SK-N-SH (cell line): ENCODE data around the gene KANK4. TPM values are rescaled to one million over a fixed set of nuclear protein-coding genes. Genes with fewer than 3 reads are reported as not detected.

Experiments used
- CTCF ChIA-PET: fragments of 300-600, 350-600 bp; formaldehyde crosslinking; extraction: SDS; loops from one replicate; lab custom pipeline; 2021; lab: Yijun Ruan, JAX
- POLR2A ChIA-PET: fragments of 350-600 bp; sonication (Branson Sonifier 250); formaldehyde crosslinking; extraction: SDS; loops from one replicate; lab custom pipeline; 2020; ENCODE audit warnings: antibody characterized with exemption, inconsistent platforms; lab: Yijun Ruan, JAX
- DNase-seq: peaks from one replicate; pipeline ENCODE4 v3.0.0; 2012
- H2AFZ ChIP-seq: fragments of 200-600 bp; sonication (generic); 2 replicates; pipeline ENCODE4 v1.8.1; 2016; ENCODE audit warnings: antibody characterized with exemption, mild to moderate bottlenecking, low read depth
- H3F3A ChIP-seq: fragments of 200-600 bp; sonication (generic); replicated peaks from 2 replicates; pipeline ENCODE3; 2016; ENCODE audit warnings: antibody characterized with exemption, mild to moderate bottlenecking; ENCODE audit not compliant: insufficient read depth
- H3K27ac ChIP-seq, 2 experiments: fragments of 200-500 bp in 1 of 2; fragments of 200-600 bp in 1 of 2; sonication (Bioruptor generic) in 1 of 2; sonication (generic), shearing (Covaris generic) in 1 of 2; 2 replicates each; pipeline versions ENCODE4 v1.5.1 to v1.6.1; 2014 to 2016; ENCODE audit warnings: low read depth in 2 of 2, inconsistent platforms in 1 of 2, low read length in 1 of 2, mild to moderate bottlenecking in 1 of 2, mixed read lengths in 1 of 2
- H3K27me3 ChIP-seq: fragments of 200-600 bp; sonication (generic), shearing (Covaris generic); 2 replicates; pipeline ENCODE4 v1.6.1; 2016; ENCODE audit warnings: mixed run types; ENCODE audit not compliant: insufficient read depth
- H3K36me3 ChIP-seq, 2 experiments: fragments of 200-500 bp in 1 of 2; fragments of 200-600 bp in 1 of 2; sonication (Bioruptor generic) in 1 of 2; sonication (generic) in 1 of 2; replicated peaks in 1 of 2; 2 replicates each; pipeline versions ENCODE3 to v1.5.1; 2014 to 2016; ENCODE audit warnings: low read length in 1 of 2, mild to moderate bottlenecking in 1 of 2; ENCODE audit not compliant: insufficient read depth in 2 of 2, control insufficient read depth in 1 of 2
- H3K4me1 ChIP-seq, 2 experiments: fragments of 200-500 bp in 1 of 2; fragments of 200-600 bp in 1 of 2; sonication (Bioruptor generic) in 1 of 2; sonication (generic), shearing (Covaris generic) in 1 of 2; 2 replicates each; pipeline versions ENCODE4 v1.5.1 to v1.6.1; 2014 to 2016; ENCODE audit warnings: low read depth in 1 of 2, low read length in 1 of 2, mixed run types in 1 of 2; ENCODE audit not compliant: insufficient read depth in 2 of 2, control insufficient read depth in 1 of 2
- H3K4me2 ChIP-seq: fragments of 200-600 bp; sonication (generic), shearing (Covaris generic); 2 replicates; pipeline ENCODE4 v1.6.1; 2017; ENCODE audit warnings: mixed run types
- H3K4me3 ChIP-seq, 2 experiments: fragments of 200-500 bp in 1 of 2; fragments of 200-600 bp in 1 of 2; sonication (Bioruptor generic) in 1 of 2; sonication (generic), shearing (Covaris generic) in 1 of 2; 2 replicates each; pipeline versions ENCODE4 v1.5.1 to v1.8.1; 2014 to 2016; ENCODE audit warnings: low read depth in 2 of 2, inconsistent platforms in 1 of 2, low read length in 1 of 2, mild to moderate bottlenecking in 1 of 2, mixed read lengths in 1 of 2, moderate library complexity in 1 of 2
- H3K79me2 ChIP-seq: fragments of 200-600 bp; sonication (generic); 2 replicates; pipeline ENCODE4 v1.8.1; 2017; ENCODE audit warnings: mild to moderate bottlenecking; ENCODE audit not compliant: insufficient read depth
- H3K9ac ChIP-seq: fragments of 200-600 bp; sonication (generic); 2 replicates; pipeline ENCODE4 v1.6.1; 2017; ENCODE audit warnings: mixed run types
- H3K9me2 ChIP-seq: fragments of 200-600 bp; sonication (generic); 2 replicates; pipeline ENCODE4 v1.6.1; 2017; ENCODE audit warnings: mixed run types
- H3K9me3 ChIP-seq: fragments of 200-600 bp; sonication (generic); 2 replicates; pipeline ENCODE4 v1.6.1; 2017; ENCODE audit warnings: mixed run types, mild to moderate bottlenecking, moderate library complexity
- H4K20me1 ChIP-seq: fragments of 200-600 bp; sonication (generic); 2 replicates; pipeline ENCODE4 v1.6.1; 2017; ENCODE audit warnings: mild to moderate bottlenecking, mixed run types; ENCODE audit not compliant: insufficient read depth
- EP300 ChIP-seq, 2 experiments: IDR thresholded peaks; 2 replicates each; pipeline versions ENCODE4 v1.4.0 to v1.6.1; 2012; ENCODE audit warnings: borderline replicate concordance in 1 of 2, low read depth in 1 of 2, low read length in 1 of 2
- EZH2phosphoT487 ChIP-seq: fragments of 200-600 bp; sonication (generic); IDR thresholded peaks from 2 replicates; pipeline ENCODE4 v1.6.1; 2017; ENCODE audit warnings: low read depth, mixed run types, mild to moderate bottlenecking, antibody characterized with exemption, moderate library complexity, borderline replicate concordance
- FOSL2 ChIP-seq: IDR thresholded peaks from 2 replicates; pipeline ENCODE4 v1.4.0; 2012; ENCODE audit warnings: low read depth, mild to moderate bottlenecking, moderate library complexity, borderline replicate concordance
- FOXJ3 ChIP-seq: sonication (generic); formaldehyde crosslinking; IDR thresholded peaks from 2 replicates; pipeline ENCODE4 v1.5.1; 2020; ENCODE audit warnings: mild to moderate bottlenecking, missing genetic modification reagents
- GATA2 ChIP-seq: sonication (generic); formaldehyde crosslinking; IDR thresholded peaks from 2 replicates; pipeline ENCODE4 v1.5.0; 2020; ENCODE audit warnings: mild to moderate bottlenecking, missing genetic modification reagents
- JUND ChIP-seq: IDR thresholded peaks from 2 replicates; pipeline ENCODE4 v1.4.0; 2012
- MAX ChIP-seq: IDR thresholded peaks from 2 replicates; pipeline ENCODE4 v1.4.0; 2012; ENCODE audit warnings: low read depth
- MXI1 ChIP-seq: IDR thresholded peaks from 2 replicates; pipeline ENCODE4 v1.6.1; 2012; ENCODE audit warnings: mild to moderate bottlenecking, low read depth, low read length, improper control_type of control experiment
- RAD21 ChIP-seq: IDR thresholded peaks from 2 replicates; pipeline ENCODE4 v1.6.1; 2012; ENCODE audit warnings: mild to moderate bottlenecking, low read length
- RXRA ChIP-seq: IDR thresholded peaks from 2 replicates; pipeline ENCODE4 v1.4.0; 2012; ENCODE audit warnings: low read depth, mild to moderate bottlenecking, borderline replicate concordance
- SIN3A ChIP-seq: IDR thresholded peaks from 2 replicates; pipeline ENCODE4 v1.6.1; 2012; ENCODE audit warnings: low read depth, mild to moderate bottlenecking, low read length, moderate library complexity, borderline replicate concordance
- SMC3 ChIP-seq: IDR thresholded peaks from 2 replicates; pipeline ENCODE4 v1.6.1; 2012; ENCODE audit warnings: low read depth, low read length, improper control_type of control experiment
- YY1 ChIP-seq: IDR thresholded peaks from 2 replicates; pipeline ENCODE4 v1.4.0; 2012; ENCODE audit warnings: low read depth, mild to moderate bottlenecking
- WGBS: methylation state at CpG from one replicate; pipeline ENCODE4 v1.1.6; 2017; ENCODE audit warnings: low lambda C conversion rate; 5-methylcytosine and 5-hydroxymethylcytosine counted together
- polyA plus RNA-seq, 3 experiments: library from polyadenylated mRNA; depleted of rRNA; stranded (reverse); fragments of >200 nt; gene quantifications; 2 replicates each; pipeline ENCODE4 v1.2.3, GENCODE V29; 2012
- TF ChIP-seq, protein P1 (sequence below): fragments of 150-350 bp; IDR thresholded peaks from 2 replicates; pipeline ENCODE4 v1.6.1; 2016; ENCODE audit warnings: mild to moderate bottlenecking, low read depth, low read length
- TF ChIP-seq, protein P2 (sequence below): fragments of 200-600 bp; sonication (generic); IDR thresholded peaks from 2 replicates; pipeline ENCODE4 v1.6.1; 2017; ENCODE audit warnings: antibody characterized with exemption, mild to moderate bottlenecking, moderate library complexity
- TF ChIP-seq, protein P3 (sequence below): IDR thresholded peaks from 2 replicates; pipeline ENCODE4; 2012

The KANK4 gene
- polyA plus RNA-seq, 1 of the 3 experiments (the other 2 are of a cell fraction): not detected

DNA sequence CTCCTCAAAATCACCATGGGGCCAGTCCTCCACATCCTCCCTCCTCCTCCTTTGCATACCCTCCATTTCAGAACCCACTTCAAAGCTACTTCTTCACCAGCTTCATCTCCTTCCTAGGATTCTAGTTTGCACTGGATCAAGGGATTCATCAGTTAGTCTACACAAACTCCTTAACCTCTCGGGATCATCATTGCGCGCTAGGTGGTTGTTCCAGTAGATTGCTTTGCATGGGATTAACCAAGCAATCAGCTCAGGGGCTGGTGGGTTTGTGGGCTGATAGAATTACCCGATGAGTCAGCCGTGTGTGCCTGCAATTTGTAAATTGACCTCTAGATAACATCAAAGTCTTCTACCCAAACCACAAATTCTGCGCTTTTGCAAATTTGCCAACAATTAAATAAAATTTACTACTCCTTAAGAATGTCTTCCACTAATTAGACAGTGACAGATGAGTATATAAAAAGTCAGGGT, 7.7 kb downstream of the KANK4 start:
- Histone ChIP-seq H3K9ac (no peak overlapping the region), H3K27ac (no peak overlapping the region), H3K27me3 (no peaks in the 10 kb centered on the region; the same call in 1 of the 2 replicates), H3K4me2 (no peak overlapping the region), H2AFZ (no peak overlapping the region), H3K4me3 (no peak overlapping the region), H4K20me1 (no peaks in the 10 kb centered on the region), H3K79me2 (no peaks in the 10 kb centered on the region), H3K9me3 (no peaks in the 10 kb centered on the region), H3K36me3 (no peaks in the 10 kb centered on the region), H3K9me2 (no peaks in the 10 kb centered on the region), H3K4me1 (peaks cover 0 to 21% of the 10 kb centered on the region in 2 experiments; a peak in 2 of 4 replicates), H3F3A (no peaks in the 10 kb centered on the region)
- ChIA-PET POLR2A (no interaction called here), CTCF (interaction anchor here (0.8 to 2.1 kb wide), 5 partner anchors 19 to 158 kb away, joined by 3 to 8 read pairs (median 4); no protein-coding TSS in a partner anchor)
- 55% methylated on average over 6 of the region's 6 CpGs for WGBS
- DNase-seq: no peak
- TF ChIP-seq EP300 (IDR thresholded peaks at IDR 0.05; ENCODE audit: borderline replicate concordance in 1 of 2, low read depth in 1 of 2, low read length in 1 of 2): peak in 1 of 2 experiments; percentile 31; a peak in 1 of 4 replicates
- no peak for TF ChIP-seq SMC3
- 0 out of 2 replicates have a peak, but pooled peaks have one; percentile 19 for TF ChIP-seq FOXJ3

- no peak overlapping the region for H2AFZ ChIP-seq
- WGBS: 43% methylated on average over 4 of the region's 7 CpGs
- ChIA-PET POLR2A (no interaction called here), CTCF (interaction anchor here (0.7 to 2.1 kb wide), 7 partner anchors 8 to 134 kb away, joined by 3 to 8 read pairs (median 4); no protein-coding TSS in a partner anchor)
- no peaks in the 10 kb centered on the region for H3F3A ChIP-seq
- H3K9me3 ChIP-seq: no peaks in the 10 kb centered on the region
- TF ChIP-seq, protein P1, sequence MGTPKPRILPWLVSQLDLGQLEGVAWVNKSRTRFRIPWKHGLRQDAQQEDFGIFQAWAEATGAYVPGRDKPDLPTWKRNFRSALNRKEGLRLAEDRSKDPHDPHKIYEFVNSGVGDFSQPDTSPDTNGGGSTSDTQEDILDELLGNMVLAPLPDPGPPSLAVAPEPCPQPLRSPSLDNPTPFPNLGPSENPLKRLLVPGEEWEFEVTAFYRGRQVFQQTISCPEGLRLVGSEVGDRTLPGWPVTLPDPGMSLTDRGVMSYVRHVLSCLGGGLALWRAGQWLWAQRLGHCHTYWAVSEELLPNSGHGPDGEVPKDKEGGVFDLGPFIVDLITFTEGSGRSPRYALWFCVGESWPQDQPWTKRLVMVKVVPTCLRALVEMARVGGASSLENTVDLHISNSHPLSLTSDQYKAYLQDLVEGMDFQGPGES: no peak
- TF ChIP-seq MXI1: no peak
- TF ChIP-seq MAX: no peak
- no peak for TF ChIP-seq RXRA
- H3K79me2 ChIP-seq: no peaks in the 10 kb centered on the region
- H3K27me3 ChIP-seq: no peaks in the 10 kb centered on the region; the same call in 1 of the 2 replicates
- H3K4me2 ChIP-seq: no peak overlapping the region
- DNase-seq: no peak
- no peak overlapping the region for H3K27ac ChIP-seq
- H3K36me3 ChIP-seq: no peaks in the 10 kb centered on the region
- peaks cover 0 to 21% of the 10 kb centered on the region in 2 experiments; a peak in 2 of 4 replicates for H3K4me1 ChIP-seq
- H3K4me3 ChIP-seq: no peak overlapping the region
- H3K9ac ChIP-seq: no peak overlapping the region
- no peaks in the 10 kb centered on the region for H3K9me2 ChIP-seq
- H4K20me1 ChIP-seq: no peaks in the 10 kb centered on the region
These were observed 9.3 kb downstream of the KANK4 start for GRCh38 chr1:62309906-62310305.

DNA sequence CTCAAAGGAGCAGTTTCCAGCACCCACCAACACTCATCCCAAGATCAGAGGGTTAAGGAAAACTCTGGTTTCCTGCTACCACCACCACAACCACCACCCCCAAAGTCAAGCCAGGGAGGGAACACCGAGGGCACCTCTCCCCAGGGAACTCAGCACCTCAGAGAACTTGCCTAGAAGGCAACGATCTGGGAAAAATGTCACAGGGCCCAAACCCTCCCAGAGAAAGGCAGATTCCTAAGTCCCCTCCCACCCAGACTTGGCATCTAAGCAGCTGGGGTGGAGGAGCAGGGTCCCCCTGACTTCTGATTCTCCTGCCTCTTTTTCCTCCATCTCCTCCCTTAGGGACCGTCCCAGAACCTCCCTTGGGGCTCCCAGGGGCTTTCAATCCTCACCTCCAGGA, 10.6 kb downstream of the KANK4 start:
- Histone ChIP-seq H3K36me3 (no peaks in the 10 kb centered on the region), H3K4me1 (peaks cover 0 to 21% of the 10 kb centered on the region in 2 experiments; a peak in 2 of 4 replicates), H3K4me3 (no peak overlapping the region), H2AFZ (no peak overlapping the region), H3K9me2 (no peaks in the 10 kb centered on the region), H3K79me2 (no peaks in the 10 kb centered on the region), H3K9me3 (no peaks in the 10 kb centered on the region), H3K27ac (no peak overlapping the region), H3K9ac (no peak overlapping the region), H4K20me1 (no peaks in the 10 kb centered on the region), H3K27me3 (no peaks in the 10 kb centered on the region; the same call in 1 of the 2 replicates), H3K4me2 (no peak overlapping the region), H3F3A (no peaks in the 10 kb centered on the region)
- DNase-seq: no peak
- POLR2A ChIA-PET: no interaction called here
- CTCF ChIA-PET: interaction anchor here (1.0 to 1.3 kb wide), 2 partner anchors 27 to 133 kb away, joined by 3 to 5 read pairs; no protein-coding TSS in a partner anchor
- WGBS: 26% methylated on average over 3 of the region's 3 CpGs
- TF ChIP-seq, protein P2, sequence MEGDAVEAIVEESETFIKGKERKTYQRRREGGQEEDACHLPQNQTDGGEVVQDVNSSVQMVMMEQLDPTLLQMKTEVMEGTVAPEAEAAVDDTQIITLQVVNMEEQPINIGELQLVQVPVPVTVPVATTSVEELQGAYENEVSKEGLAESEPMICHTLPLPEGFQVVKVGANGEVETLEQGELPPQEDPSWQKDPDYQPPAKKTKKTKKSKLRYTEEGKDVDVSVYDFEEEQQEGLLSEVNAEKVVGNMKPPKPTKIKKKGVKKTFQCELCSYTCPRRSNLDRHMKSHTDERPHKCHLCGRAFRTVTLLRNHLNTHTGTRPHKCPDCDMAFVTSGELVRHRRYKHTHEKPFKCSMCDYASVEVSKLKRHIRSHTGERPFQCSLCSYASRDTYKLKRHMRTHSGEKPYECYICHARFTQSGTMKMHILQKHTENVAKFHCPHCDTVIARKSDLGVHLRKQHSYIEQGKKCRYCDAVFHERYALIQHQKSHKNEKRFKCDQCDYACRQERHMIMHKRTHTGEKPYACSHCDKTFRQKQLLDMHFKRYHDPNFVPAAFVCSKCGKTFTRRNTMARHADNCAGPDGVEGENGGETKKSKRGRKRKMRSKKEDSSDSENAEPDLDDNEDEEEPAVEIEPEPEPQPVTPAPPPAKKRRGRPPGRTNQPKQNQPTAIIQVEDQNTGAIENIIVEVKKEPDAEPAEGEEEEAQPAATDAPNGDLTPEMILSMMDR: no peak
- TF ChIP-seq GATA2 (no peak), SMC3 (no peak), FOSL2 (no peak), EZH2phosphoT487 (no peak), MAX (no peak), SIN3A (no peak), JUND (no peak), RAD21 (no peak), YY1 (no peak), EP300 (IDR thresholded peaks at IDR 0.05; ENCODE audit: borderline replicate concordance in 1 of 2, low read depth in 1 of 2, low read length in 1 of 2) (no peak)
- TF ChIP-seq, protein P3, sequence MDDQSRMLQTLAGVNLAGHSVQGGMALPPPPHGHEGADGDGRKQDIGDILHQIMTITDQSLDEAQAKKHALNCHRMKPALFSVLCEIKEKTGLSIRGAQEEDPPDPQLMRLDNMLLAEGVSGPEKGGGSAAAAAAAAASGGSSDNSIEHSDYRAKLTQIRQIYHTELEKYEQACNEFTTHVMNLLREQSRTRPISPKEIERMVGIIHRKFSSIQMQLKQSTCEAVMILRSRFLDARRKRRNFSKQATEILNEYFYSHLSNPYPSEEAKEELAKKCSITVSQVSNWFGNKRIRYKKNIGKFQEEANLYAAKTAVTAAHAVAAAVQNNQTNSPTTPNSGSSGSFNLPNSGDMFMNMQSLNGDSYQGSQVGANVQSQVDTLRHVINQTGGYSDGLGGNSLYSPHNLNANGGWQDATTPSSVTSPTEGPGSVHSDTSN: no peak
